ENCODE data around the gene SNX8.

The SNX8 gene

GRCh38 chr7:2202361-2202761, 111.9 kb downstream of the SNX8 start:
- TF ChIP-seq CTCF (conservative IDR thresholded peaks at IDR 0.05; ENCODE audit: low read length) = no peak
- no peak overlapping the region for H3K4me3 ChIP-seq (ENCODE audit: low read length)
- DNase-seq (ENCODE audit: low read depth) = no peak

Measured in AG10803 (cell line).